Sigmoid colon (tissue), 7 donors: ENCODE data around the gene ATXN10. TPM values are rescaled to one million over a fixed set of nuclear protein-coding genes. Genes with fewer than 3 reads are reported as not detected.
"Not testable (repeated sequence)": the region's sequence is repeated elsewhere in the genome, so short reads cannot be mapped to it uniquely, and the experiment has no call there.

Experiments used
- DNase-seq: peaks from one replicate; pipeline ENCODE4 v3.0.0-alpha.2; 2019
- H3K27ac ChIP-seq, 4 donors: fragments of 200-600 bp; sonication (generic); one replicate each; pipeline ENCODE4 v1.5.1; 2016 to 2019; ENCODE audit warnings: mild to moderate bottlenecking in 1 of 4
- H3K27me3 ChIP-seq, 3 donors: fragments of 200-600 bp; sonication (generic); one replicate each; pipeline ENCODE4 v1.5.1; 2019; ENCODE audit warnings: mild to moderate bottlenecking in 1 of 3
- H3K36me3 ChIP-seq, 4 donors: fragments of 200-600 bp; sonication (generic); one replicate each; pipeline ENCODE4 v1.5.1; 2016 to 2019
- H3K4me1 ChIP-seq, 4 donors: fragments of 200-600 bp; sonication (generic); one replicate each; pipeline ENCODE4 v1.5.1; 2017 to 2019
- H3K4me3 ChIP-seq, 4 donors: fragments of 200-600 bp; sonication (generic); one replicate each; pipeline ENCODE4 v1.5.1; 2017 to 2019; ENCODE audit warnings: mild to moderate bottlenecking in 2 of 4, moderate library complexity in 1 of 4
- H3K9me3 ChIP-seq, 4 donors: fragments of 200-600 bp in 3 of 4; sonication (generic) in 3 of 4; one replicate each; pipeline versions ENCODE4 v1.5.1 to v1.6.1; 2013 to 2019
- CTCF ChIP-seq, 4 experiments: fragments of 450-650 bp in 3 of 4; fragments of 200-600 bp in 1 of 4; IDR thresholded peaks; one replicate each; pipeline ENCODE4 v1.5.1; 2016 to 2019; ENCODE audit warnings: antibody characterized with exemption in 4 of 4, mild to moderate bottlenecking in 3 of 4, moderate library complexity in 2 of 4
- EP300 ChIP-seq, 4 donors: sonication (generic); formaldehyde crosslinking; IDR thresholded peaks; one replicate each; pipeline ENCODE4 v1.6.1; 2017; ENCODE audit warnings: antibody characterized with exemption in 4 of 4
- POLR2A ChIP-seq, 2 donors: fragments of 450-650 bp; IDR thresholded peaks; one replicate each; pipeline ENCODE4 v1.6.1; 2016; ENCODE audit warnings: antibody characterized with exemption in 2 of 2, mild to moderate bottlenecking in 2 of 2, moderate library complexity in 2 of 2
- POLR2AphosphoS5 ChIP-seq, 4 donors: sonication (generic); formaldehyde crosslinking; IDR thresholded peaks; one replicate each; pipeline ENCODE4 v1.6.1; 2017; ENCODE audit warnings: antibody characterized with exemption in 4 of 4
- WGBS, 2 donors: extraction: QIAGEN DNeasy Blood & Tissue Kit; methylation state at CpG; one replicate each; pipeline ENCODE4 v1.1.7; 2013; 5-methylcytosine and 5-hydroxymethylcytosine counted together
- intact Hi-C: fragments of 100-400 bp; cut with DNase I; formaldehyde crosslinking; loops from one replicate; pipeline ENCODE4 v1.15.1; 2023
- polyA plus RNA-seq, 3 donors: library from polyadenylated mRNA; stranded (reverse); fragments of 200-250 nt; gene quantifications; one replicate each; pipeline ENCODE4 v1.2.3, GENCODE V29; 2013
- total RNA-seq, 4 donors: library from RNA; depleted of rRNA; stranded (reverse); fragments of >200 nt; gene quantifications; one replicate each; pipeline ENCODE4 v1.1.0, GENCODE V29; 2016
- donor health status: healthy with polysubstance abuse.
- donor health status: Bipolar disorder and iron deficiency.
- donor health status: healthy.

ATXN10 gene
- total and polyA plus RNA-seq, 7 donors: 37.9 to 187 (median 160) TPM

- intact Hi-C loops: loop anchor here (10.0 kb wide), 1 partner anchor 438 kb away; no protein-coding TSS in a partner anchor
- H3K4me3 ChIP-seq: no peak overlapping the region
- H3K9me3 ChIP-seq: no peaks in the 10 kb centered on the region
- H3K36me3 ChIP-seq: no peaks in the 10 kb centered on the region
- WGBS, 2 donors: 80 to 89% methylated on average over 1 of the region's 1 CpG
- no peaks in the 10 kb centered on the region for H3K27me3 ChIP-seq
- no peak for TF ChIP-seq POLR2A (IDR thresholded peaks at IDR 0.05)
- TF ChIP-seq POLR2AphosphoS5 (IDR thresholded peaks at IDR 0.05): no peak
- no peak for TF ChIP-seq EP300 (IDR thresholded peaks at IDR 0.05)
- no peak for TF ChIP-seq CTCF (IDR thresholded peaks at IDR 0.05)
- peaks cover 0 to 61% (median 44%) of the 10 kb centered on the region in 4 donors for H3K4me1 ChIP-seq
- DNase-seq: no peak
- H3K27ac ChIP-seq: no peak overlapping the region
Measured at GRCh38 chr22:45677063-45677462, 5.4 kb downstream of the ATXN10 start.

GRCh38 chr22:45678961-45679912, 7.6 kb downstream of the ATXN10 start:
- H3K4me1 ChIP-seq: peaks cover 0 to 62% (median 49%) of the 10 kb centered on the region in 4 donors

GRCh38 chr22:45680932-45681700, 9.5 kb downstream of the ATXN10 start:
- Histone ChIP-seq H3K4me3 (no peak overlapping the region), H3K27me3 (no peaks in the 10 kb centered on the region), H3K36me3 (no peaks in the 10 kb centered on the region), H3K9me3 (no peaks in the 10 kb centered on the region), H3K4me1 (peaks cover 0 to 78% (median 49%) of the 10 kb centered on the region in 4 donors), H3K27ac (peak overlapping the region in 2 of 4 donors; percentile 30 to 38)
- TF ChIP-seq POLR2A (IDR thresholded peaks at IDR 0.05): no peak
- TF ChIP-seq EP300 (IDR thresholded peaks at IDR 0.05): no peak
- no peak for TF ChIP-seq CTCF (IDR thresholded peaks at IDR 0.05)
- 83 to 84% methylated on average over 5 of the region's 5 CpGs for WGBS, 2 donors
- intact Hi-C loops: no loop called here
- DNase-seq: no peak

More at GRCh38 chr22:45678961-45679912, 7.6 kb downstream of the ATXN10 start:
- 86 to 91% methylated on average over 9 of the region's 9 CpGs for WGBS, 2 donors
- no peak for DNase-seq
- no peaks in the 10 kb centered on the region for H3K36me3 ChIP-seq
- H3K9me3 ChIP-seq: no peaks in the 10 kb centered on the region
- TF ChIP-seq CTCF (IDR thresholded peaks at IDR 0.05) (no peak), POLR2A (IDR thresholded peaks at IDR 0.05) (no peak), POLR2AphosphoS5 (IDR thresholded peaks at IDR 0.05) (no peak), EP300 (IDR thresholded peaks at IDR 0.05) (no peak)
- intact Hi-C loops: loop anchor here (10.0 kb wide), 1 partner anchor 436 kb away; no protein-coding TSS in a partner anchor
- H3K27me3 ChIP-seq: no peaks in the 10 kb centered on the region
- H3K4me3 ChIP-seq: no peak overlapping the region
- no peak overlapping the region for H3K27ac ChIP-seq

GRCh38 chr22:45682064-45682463, 10.4 kb downstream of the ATXN10 start:
- no peak for DNase-seq
- TF ChIP-seq EP300 (IDR thresholded peaks at IDR 0.05): no peak
- no peak for TF ChIP-seq CTCF (IDR thresholded peaks at IDR 0.05)
- TF ChIP-seq POLR2A (IDR thresholded peaks at IDR 0.05): no peak
- no peak for TF ChIP-seq POLR2AphosphoS5 (IDR thresholded peaks at IDR 0.05)
- Histone ChIP-seq H3K27me3 (no peaks in the 10 kb centered on the region), H3K27ac (no peak overlapping the region), H3K4me3 (no peak overlapping the region), H3K4me1 (peaks cover 0 to 82% (median 58%) of the 10 kb centered on the region in 4 donors), H3K36me3 (no peaks in the 10 kb centered on the region), H3K9me3 (no peaks in the 10 kb centered on the region)
- intact Hi-C loops: no loop called here
- WGBS, 2 donors: 83 to 87% methylated on average over 4 of the region's 4 CpGs

- peaks cover 0 to 82% (median 64%) of the 10 kb centered on the region in 4 donors for H3K4me1 ChIP-seq
- H3K4me3 ChIP-seq, intact Hi-C loops, H3K27me3 ChIP-seq, H3K27ac ChIP-seq, H3K9me3 ChIP-seq, DNase-seq, H3K36me3 ChIP-seq: not testable (repeated sequence)
- WGBS, 2 donors: 94 to 98% methylated on average over 5 of the region's 5 CpGs
Measured at GRCh38 chr22:45682773-45683172, 11.1 kb downstream of the ATXN10 start.
